Activated naive CD8-positive, alpha-beta T cell treated with anti-CD3 and anti-CD28 coated beads for 36 hours (primary cell): Measurements from ENCODE around the gene TMSB10. TPM values are rescaled to one million over a fixed set of nuclear protein-coding genes. Genes with fewer than 3 reads are reported as not detected.

Experiments used
- DNase-seq: peaks from one replicate; pipeline ENCODE4 v3.0.0; 2021
- H3K27ac Mint-ChIP-seq: one replicate; pipeline ENCODE4 v1.8.0; 2022; ENCODE audit warnings: mild to moderate bottlenecking, moderate library complexity, mixed read lengths
- H3K27me3 Mint-ChIP-seq: one replicate; pipeline ENCODE4 v1.8.0; 2022; ENCODE audit warnings: mild to moderate bottlenecking, mixed read lengths
- H3K36me3 Mint-ChIP-seq: one replicate; pipeline ENCODE4 v1.8.0; 2021; ENCODE audit warnings: mild to moderate bottlenecking, mixed read lengths
- H3K4me1 Mint-ChIP-seq: one replicate; pipeline ENCODE4 v1.8.0; 2021; ENCODE audit warnings: mixed read lengths
- H3K4me3 Mint-ChIP-seq: one replicate; pipeline ENCODE4 v1.8.0; 2022; ENCODE audit warnings: mild to moderate bottlenecking, moderate library complexity, mixed read lengths
- H3K9me3 Mint-ChIP-seq: one replicate; pipeline ENCODE4 v1.8.0; 2022; ENCODE audit warnings: mixed read lengths
- total RNA-seq, 2 experiments: library from RNA; stranded (reverse); gene quantifications; one replicate each; pipeline ENCODE4 v1.2.3, GENCODE V29; 2021

Gene TMSB10
- total RNA-seq, 2 experiments from 2014 or later, result 1,816 to 1,884 TPM

DNA sequence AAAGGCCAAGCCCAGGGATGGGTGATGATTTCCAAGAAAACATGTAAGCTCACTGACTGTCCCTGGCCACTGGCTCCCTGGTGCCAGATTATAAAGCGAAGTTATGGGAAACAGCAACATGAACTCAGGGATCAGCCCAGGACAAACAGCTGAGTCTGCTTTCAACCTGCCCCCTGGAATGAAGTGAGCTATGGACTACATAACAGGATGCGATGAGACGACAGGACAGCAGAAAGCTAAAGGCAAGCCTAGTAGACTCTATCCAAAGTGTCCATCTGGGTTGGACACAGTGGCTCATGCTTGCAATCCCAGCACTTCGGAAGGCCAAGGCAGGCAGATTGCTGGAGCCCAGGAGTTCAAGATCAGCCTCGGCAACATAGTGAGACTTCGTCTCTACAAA, 48.9 kb downstream of the TMSB10 start:
- H3K9me3 Mint-ChIP-seq, result peaks cover 3% of the 10 kb centered on the region
- no peaks in the 10 kb centered on the region for H3K27me3 Mint-ChIP-seq
- H3K36me3 Mint-ChIP-seq, result peaks cover 14% of the 10 kb centered on the region
- H3K4me1 Mint-ChIP-seq, result peaks cover 10% of the 10 kb centered on the region
- no peak overlapping the region for H3K27ac Mint-ChIP-seq
- no peak for DNase-seq
- H3K4me3 Mint-ChIP-seq, result no peak overlapping the region

Other genes starting within 250 kb of the TMSB10 start
- 10 to 100 TPM; 59.2 to 61.7 TPM for gene TRABD2A, start 24.6 kb upstream of the TMSB10 start, total RNA-seq
- 100 to 1,000 TPM; 101 to 111 TPM for gene KCMF1, start 65.5 kb downstream of the TMSB10 start, total RNA-seq
- under 1 TPM in 1 of 2 experiments, not detected in 1; 0.06 TPM for gene TCF7L1, start 227.7 kb downstream of the TMSB10 start, total RNA-seq